Endothelial cell of umbilical vein (primary cell): ENCODE data around the gene TSR3. TPM values are rescaled to one million over a fixed set of nuclear protein-coding genes. Genes with fewer than 3 reads are reported as not detected.

Experiments used
- BruUV-seq: library from RNA; stranded (reverse); fragments of 400-500 nt; replicated peaks from 2 replicates; lab custom pipeline; 2021; lab: Mats Ljungman, UMichigan
- CTCF ChIA-PET: fragments of 300-600, 350-600 bp; sonication (Branson Sonifier 250); formaldehyde crosslinking; loops from one replicate; lab custom pipeline; 2021; ENCODE audit warnings: antibody characterized with exemption, inconsistent platforms; lab: Charles Lee
- POLR2A ChIA-PET: fragments of 300-600, 350-600 bp; sonication (Branson Sonifier 250); formaldehyde crosslinking; loops from one replicate; lab custom pipeline; 2021; ENCODE audit warnings: antibody characterized with exemption, inconsistent platforms; lab: Charles Lee
- DNase-seq: peaks from one replicate; pipeline ENCODE4 v3.0.0-alpha.2; 2011; ENCODE audit warnings: low read depth, low spot score
- FAIRE-seq: peaks from 2 replicates; lab custom pipeline; 2011; peaks lifted over from hg19 to GRCh38; lab: Jason Lieb, UNC
- H2AFZ ChIP-seq: 2 replicates; pipeline ENCODE4 v1.6.0; 2012; ENCODE audit warnings: low read depth, low read length, control low read depth, inconsistent platforms
- H3K27ac ChIP-seq: 2 replicates; pipeline ENCODE4 v1.5.1; 2011; ENCODE audit warnings: low read depth, mild to moderate bottlenecking, control low read depth, low read length, moderate library complexity; ENCODE audit not compliant: insufficient read depth
- H3K27me3 ChIP-seq, 2 experiments: 2 replicates each; pipeline versions ENCODE4 v1.6.0 to v1.6.1; 2011; ENCODE audit warnings: low read length in 2 of 2, mixed read lengths in 1 of 2; ENCODE audit not compliant: control insufficient read depth in 2 of 2, insufficient read depth in 2 of 2
- H3K36me3 ChIP-seq, 2 experiments: 2 replicates in 1 of 2; 3 replicates in 1 of 2; pipeline ENCODE4 v1.5.1; 2011; ENCODE audit warnings: low read length in 2 of 2, mild to moderate bottlenecking in 1 of 2, moderate library complexity in 1 of 2; ENCODE audit not compliant: control insufficient read depth in 2 of 2, insufficient read depth in 2 of 2; ENCODE audit errors: extremely low read depth in 1 of 2
- H3K4me1 ChIP-seq: 3 replicates; pipeline ENCODE4 v1.5.1; 2011; ENCODE audit warnings: mild to moderate bottlenecking, low read length; ENCODE audit not compliant: control insufficient read depth, insufficient read depth; ENCODE audit errors: extremely low read depth
- H3K4me2 ChIP-seq: 2 replicates; pipeline ENCODE4 v1.6.1; 2011; ENCODE audit warnings: low read length, control low read depth, mixed read lengths; ENCODE audit not compliant: insufficient read depth
- H3K4me3 ChIP-seq, 3 experiments: fragments of 200-600 bp in 1 of 3; sonication (generic), shearing (Covaris generic) in 1 of 3; replicated peaks in 1 of 3; 2 replicates each; pipeline ENCODE4 v1.5.1; 2011 to 2016; ENCODE audit warnings: control low read depth in 3 of 3, low read length in 3 of 3, mild to moderate bottlenecking in 2 of 3, inconsistent platforms in 1 of 3, low read depth in 1 of 3, moderate library complexity in 1 of 3; ENCODE audit not compliant: insufficient read depth in 1 of 3
- H3K79me2 ChIP-seq: 2 replicates; pipeline ENCODE4 v1.6.0; 2012; ENCODE audit warnings: low read length, inconsistent platforms; ENCODE audit not compliant: control insufficient read depth, insufficient read depth
- H3K9ac ChIP-seq: replicated peaks from 2 replicates; pipeline ENCODE3; 2011; ENCODE audit warnings: low read length, control low read depth; ENCODE audit not compliant: insufficient read depth; ENCODE audit errors: extremely low read depth
- H3K9me1 ChIP-seq: replicated peaks from 3 replicates; pipeline ENCODE4 v1.6.0; 2011; ENCODE audit warnings: mild to moderate bottlenecking, low read length; ENCODE audit not compliant: control insufficient read depth, insufficient read depth; ENCODE audit errors: extremely low read depth
- H3K9me3 ChIP-seq: replicated peaks from 2 replicates; pipeline ENCODE4 v1.5.1; 2012; ENCODE audit warnings: low read length, inconsistent platforms; ENCODE audit not compliant: control insufficient read depth, insufficient read depth
- H4K20me1 ChIP-seq: replicated peaks from 2 replicates; pipeline ENCODE3; 2011; ENCODE audit warnings: mild to moderate bottlenecking, low read length; ENCODE audit not compliant: control insufficient read depth, insufficient read depth; ENCODE audit errors: extremely low read depth
- EZH2 ChIP-seq: IDR thresholded peaks from 2 replicates; pipeline ENCODE4 v1.6.1; 2012; ENCODE audit warnings: borderline replicate concordance, low read depth, mild to moderate bottlenecking, moderate library complexity, low read length, inconsistent platforms; ENCODE audit not compliant: severe bottlenecking
- FOS ChIP-seq: IDR thresholded peaks from 2 replicates; pipeline ENCODE4 v1.6.1; 2011; ENCODE audit warnings: mild to moderate bottlenecking, low read length, moderate library complexity, borderline replicate concordance; ENCODE audit not compliant: insufficient read depth
- GATA2 ChIP-seq: IDR thresholded peaks from 2 replicates; pipeline ENCODE4 v1.7.0; 2011; ENCODE audit warnings: low read depth, mild to moderate bottlenecking, moderate library complexity, mixed read lengths, low read length; ENCODE audit not compliant: insufficient read length, insufficient read depth
- JUN ChIP-seq: IDR thresholded peaks from 2 replicates; pipeline ENCODE4 v1.6.1; 2011; ENCODE audit warnings: borderline replicate concordance, low read depth; ENCODE audit not compliant: insufficient read length, insufficient read depth
- MYC ChIP-seq: IDR thresholded peaks from one replicate; pipeline ENCODE4 v1.6.1; 2011; ENCODE audit warnings: mild to moderate bottlenecking, low read depth, low read length
- POLR2A ChIP-seq: IDR thresholded peaks from 2 replicates; pipeline ENCODE4 v1.6.1; 2012; ENCODE audit warnings: low read depth, mild to moderate bottlenecking, control low read depth, low read length
- POLR2AphosphoS5 ChIP-seq: IDR thresholded peaks from 2 replicates; pipeline ENCODE4 v1.6.1; 2012; ENCODE audit warnings: low read depth, mild to moderate bottlenecking, control low read depth, low read length, moderate library complexity; ENCODE audit not compliant: insufficient read depth
- dilution Hi-C: fragments of 300-500 bp; cut with MboI; formaldehyde crosslinking; loops from one replicate; pipeline ENCODE4 v1.15.0; 2019; ENCODE audit warnings: low sequenced_read_pairs; ENCODE audit not compliant: extremely low pct_ligation_motif_present
- intact Hi-C: fragments of 100-400 bp; cut with micrococcal nuclease; formaldehyde crosslinking; loops from one replicate; pipeline ENCODE4 v1.10.0; 2022
- polyA plus RNA-seq, 4 experiments: library from polyadenylated mRNA; depleted of rRNA in 3 of 4; stranded (reverse) in 3 of 4; unstranded in 1 of 4; fragments of >200 nt; gene quantifications; 2 replicates each; pipeline versions ENCODE4 v1.2.1 to v1.2.3, GENCODE V29; 2011 to 2012; ENCODE audit warnings: missing spikeins in 1 of 4
- total RNA-seq: library from RNA; stranded (reverse); gene quantifications from 2 replicates; pipeline ENCODE4 v1.2.3, GENCODE V29; 2021
- TF ChIP-seq, protein P1 (sequence below): IDR thresholded peaks from 2 replicates; pipeline ENCODE4 v1.6.1; 2011; ENCODE audit not compliant: insufficient read depth, insufficient read length
- TF ChIP-seq, protein P2 (sequence below), 2 donors: IDR thresholded peaks; 1 replicate in 1 of 2; 2 replicates in 1 of 2; pipeline ENCODE4 v1.5.1; 2011; ENCODE audit warnings: low read length in 2 of 2, mild to moderate bottlenecking in 2 of 2, moderate library complexity in 2 of 2, control low read depth in 1 of 2, inconsistent platforms in 1 of 2, low read depth in 1 of 2; ENCODE audit not compliant: insufficient read depth in 1 of 2; ENCODE audit errors: extremely low read depth in 1 of 2

Gene TSR3
- total and polyA plus RNA-seq, 2 donors (not counting 3 experiments of a cell fraction or from before 2014, with no cell fraction given), result 65.4 to 82.7 TPM

DNA sequence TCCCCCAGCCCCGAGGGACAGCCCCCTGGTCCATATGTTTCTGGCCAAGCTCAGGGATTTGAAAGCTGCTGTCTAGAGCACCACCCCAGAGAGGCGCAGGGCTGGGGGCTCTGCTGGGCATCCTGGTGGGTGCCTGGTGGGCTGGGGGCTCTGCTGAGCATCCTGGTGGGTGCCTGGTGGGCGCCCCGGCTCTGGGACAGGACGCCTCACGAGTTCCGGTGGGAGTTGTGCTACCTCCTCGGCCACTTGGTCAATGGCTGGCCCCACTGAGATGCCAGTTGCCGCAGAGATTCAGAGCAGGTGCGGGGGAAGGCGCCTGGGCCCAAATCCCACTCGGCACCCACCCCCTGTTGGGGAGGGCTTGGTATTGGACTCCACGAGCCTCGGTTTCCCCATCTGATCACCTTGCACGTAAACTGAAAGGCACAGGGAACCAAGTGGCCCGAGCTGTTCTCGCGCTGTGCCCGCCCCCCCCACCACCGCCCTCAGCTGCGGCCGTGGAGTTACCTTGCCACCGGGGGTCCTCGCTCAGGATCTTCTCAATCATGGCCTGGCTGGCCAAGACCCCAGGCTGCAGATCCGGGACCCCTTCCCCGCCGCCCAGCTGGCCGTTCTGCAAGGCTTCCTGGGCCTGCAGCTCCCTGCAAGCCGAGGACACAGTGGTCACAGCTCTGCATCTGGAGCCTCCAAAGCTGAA, 49.5 kb upstream of the TSR3 start:
- Histone ChIP-seq H3K4me2 (no peak overlapping the region), H3K9ac (no peak overlapping the region), H3K9me1 (no peaks in the 10 kb centered on the region), H3K79me2 (no peaks in the 10 kb centered on the region), H3K36me3 (peaks cover 0 to 24% of the 10 kb centered on the region in 2 experiments), H3K9me3 (no peaks in the 10 kb centered on the region), H3K27me3 (no peaks in the 10 kb centered on the region), H3K4me3 (no peak overlapping the region), H4K20me1 (no peaks in the 10 kb centered on the region), H3K27ac (no peak overlapping the region), H3K4me1 (no peaks in the 10 kb centered on the region), H2AFZ (no peak overlapping the region)
- ChIA-PET CTCF (no interaction called here), POLR2A (no interaction called here)
- intact Hi-C loops, result loop anchor here (10.0 kb wide), 1 partner anchor 96 kb away; the partner anchor contains the start of gene UBE2I
- DNase-seq (no peak), FAIRE-seq (no peak)
- no peak for TF ChIP-seq POLR2AphosphoS5
- TF ChIP-seq MYC, result no peak
- no peak for TF ChIP-seq FOS
- TF ChIP-seq POLR2A, result no peak
- TF ChIP-seq EZH2, result no peak
- TF ChIP-seq GATA2, result no peak
- TF ChIP-seq, protein P1, sequence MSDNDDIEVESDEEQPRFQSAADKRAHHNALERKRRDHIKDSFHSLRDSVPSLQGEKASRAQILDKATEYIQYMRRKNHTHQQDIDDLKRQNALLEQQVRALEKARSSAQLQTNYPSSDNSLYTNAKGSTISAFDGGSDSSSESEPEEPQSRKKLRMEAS, result no peak
- TF ChIP-seq JUN, result no peak
- TF ChIP-seq, protein P2, sequence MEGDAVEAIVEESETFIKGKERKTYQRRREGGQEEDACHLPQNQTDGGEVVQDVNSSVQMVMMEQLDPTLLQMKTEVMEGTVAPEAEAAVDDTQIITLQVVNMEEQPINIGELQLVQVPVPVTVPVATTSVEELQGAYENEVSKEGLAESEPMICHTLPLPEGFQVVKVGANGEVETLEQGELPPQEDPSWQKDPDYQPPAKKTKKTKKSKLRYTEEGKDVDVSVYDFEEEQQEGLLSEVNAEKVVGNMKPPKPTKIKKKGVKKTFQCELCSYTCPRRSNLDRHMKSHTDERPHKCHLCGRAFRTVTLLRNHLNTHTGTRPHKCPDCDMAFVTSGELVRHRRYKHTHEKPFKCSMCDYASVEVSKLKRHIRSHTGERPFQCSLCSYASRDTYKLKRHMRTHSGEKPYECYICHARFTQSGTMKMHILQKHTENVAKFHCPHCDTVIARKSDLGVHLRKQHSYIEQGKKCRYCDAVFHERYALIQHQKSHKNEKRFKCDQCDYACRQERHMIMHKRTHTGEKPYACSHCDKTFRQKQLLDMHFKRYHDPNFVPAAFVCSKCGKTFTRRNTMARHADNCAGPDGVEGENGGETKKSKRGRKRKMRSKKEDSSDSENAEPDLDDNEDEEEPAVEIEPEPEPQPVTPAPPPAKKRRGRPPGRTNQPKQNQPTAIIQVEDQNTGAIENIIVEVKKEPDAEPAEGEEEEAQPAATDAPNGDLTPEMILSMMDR (IDR thresholded peaks at IDR 0.05; ENCODE audit: extremely low read depth in 1 of 2, insufficient read depth in 1 of 2, low read depth in 1 of 2, low read length in 2 of 2), result no peak
- dilution Hi-C loops, result no loop called here
- no TSS peak for BruUV-seq
